ENCODE results near the gene CDR2. TPM values are rescaled to one million over a fixed set of nuclear protein-coding genes. Genes with fewer than 3 reads are reported as not detected.
"Not testable (repeated sequence)": the region's sequence is repeated elsewhere in the genome, so short reads cannot be mapped to it uniquely, and the experiment has no call there.

CDR2 gene
- polyA plus RNA-seq, 4 donors, result 29.3 to 34.0 (median 32.4) TPM

GRCh38 chr16:22311520-22311919 lies 62.9 kb downstream of the CDR2 start:
- no peak for DNase-seq (ENCODE audit: low read depth in 4 of 4, low spot score in 3 of 4)

- DNase-seq (ENCODE audit: low read depth in 4 of 4, low spot score in 3 of 4), result no peak
Measured at GRCh38 chr16:22308824-22309520, 65.4 kb downstream of the CDR2 start.

GRCh38 chr16:22307838-22308237 lies 66.6 kb downstream of the CDR2 start:
- DNase-seq (ENCODE audit: low read depth in 4 of 4, low spot score in 3 of 4), result no peak

- no peak for DNase-seq (ENCODE audit: low read depth in 4 of 4, low spot score in 3 of 4)
Measured at GRCh38 chr16:22306788-22307187, 67.6 kb downstream of the CDR2 start.

- DNase-seq (ENCODE audit: low read depth in 4 of 4, low spot score in 3 of 4), result no peak
Measured at GRCh38 chr16:22304411-22304810, 70.0 kb downstream of the CDR2 start.

- DNase-seq (ENCODE audit: low read depth in 4 of 4, low spot score in 3 of 4), result no peak
Measured at GRCh38 chr16:22302776-22303363, 71.5 kb downstream of the CDR2 start.

- DNase-seq (ENCODE audit: low read depth in 4 of 4, low spot score in 3 of 4), result not testable (repeated sequence)
Measured at GRCh38 chr16:22301423-22301822, 73.0 kb downstream of the CDR2 start.

- no peak for DNase-seq (ENCODE audit: low read depth in 4 of 4, low spot score in 3 of 4)
Measured at GRCh38 chr16:22300427-22301071, 73.9 kb downstream of the CDR2 start.

- no peak for DNase-seq (ENCODE audit: low read depth in 4 of 4, low spot score in 3 of 4)
Measured at GRCh38 chr16:22299036-22299435, 75.4 kb downstream of the CDR2 start.

GRCh38 chr16:22297871-22298733 lies 76.3 kb downstream of the CDR2 start:
- peak; percentile 75 to 83 (median 79) for DNase-seq (ENCODE audit: low read depth in 4 of 4, low spot score in 3 of 4)

GRCh38 chr16:22297114-22297870 lies 77.1 kb downstream of the CDR2 start, which contains the start of gene POLR3E:
POLR3E (plus strand) TSS chr16:22297409; CDS start chr16:22302969, 5,560 bp downstream.
- peak; percentile 98 to 100 (median 98) for DNase-seq (ENCODE audit: low read depth in 4 of 4, low spot score in 3 of 4)

GRCh38 chr16:22296225-22297113 lies 78.0 kb downstream of the CDR2 start:
- no peak for DNase-seq (ENCODE audit: low read depth in 4 of 4, low spot score in 3 of 4)

Other genes with a start within 250 kb of the CDR2 start
- gene SDR42E2, start 212.1 kb downstream of the CDR2 start, polyA plus RNA-seq (ENCODE audit: insufficient read length in 4 of 4), result under 1 TPM; 0.13 to 0.36 (median 0.18) TPM
- 10 to 100 TPM; 10.5 to 14.3 (median 12.1) TPM for gene EEF2K, start 168.3 kb downstream of the CDR2 start, polyA plus RNA-seq (ENCODE audit: insufficient read length in 4 of 4)
- gene POLR3E, start 77.2 kb downstream of the CDR2 start, polyA plus RNA-seq (ENCODE audit: insufficient read length in 4 of 4), result 10 to 100 TPM; 49.3 to 59.7 (median 54.0) TPM
- 100 to 1,000 TPM in 1 of 4 donors, 10 to 100 TPM in 3; 56.3 to 106 (median 68.9) TPM for gene NPIPB5, start 136.3 kb upstream of the CDR2 start, polyA plus RNA-seq (ENCODE audit: insufficient read length in 4 of 4)

Data from right renal pelvis (tissue), 4 donors.